Measurements from ENCODE around the gene SAFB.

SAFB gene

GRCh38 chr19:5628919-5629481 is 6.1 kb downstream of the SAFB start:
- DNase-seq: peak; percentile 79

GRCh38 chr19:5631567-5632240 is 8.8 kb downstream of the SAFB start:
- DNase-seq: no peak

GRCh38 chr19:5632241-5632612 is 9.3 kb downstream of the SAFB start:
- no peak for DNase-seq

GRCh38 chr19:5632657-5633056 is 9.8 kb downstream of the SAFB start:
- no peak for DNase-seq

GRCh38 chr19:5635427-5635826 is 12.5 kb downstream of the SAFB start:
- no peak for DNase-seq

- no peak for DNase-seq
These were observed 15.1 kb downstream of the SAFB start for GRCh38 chr19:5637971-5638370.

- no peak for DNase-seq
These were observed 18.3 kb downstream of the SAFB start for GRCh38 chr19:5641171-5641570.

- DNase-seq: no peak
These were observed 19.3 kb downstream of the SAFB start for GRCh38 chr19:5642204-5642603.

- DNase-seq: no peak
These were observed 20.2 kb downstream of the SAFB start for GRCh38 chr19:5643060-5643459.

- DNase-seq: no peak
These were observed 21.2 kb downstream of the SAFB start for GRCh38 chr19:5644037-5644436.

- no peak for DNase-seq
These were observed 22.5 kb downstream of the SAFB start for GRCh38 chr19:5645409-5645808.

GRCh38 chr19:5646703-5647102 is 23.8 kb downstream of the SAFB start:
- no peak for DNase-seq

- no peak for DNase-seq
These were observed 25.6 kb downstream of the SAFB start for GRCh38 chr19:5648464-5648863.

GRCh38 chr19:5651361-5651760 is 28.5 kb downstream of the SAFB start:
- DNase-seq: no peak

GRCh38 chr19:5652261-5652660 is 29.4 kb downstream of the SAFB start:
- no peak for DNase-seq

GRCh38 chr19:5654931-5655330 is 32.0 kb downstream of the SAFB start:
- no peak for DNase-seq

- DNase-seq: no peak
These were observed 32.5 kb downstream of the SAFB start for GRCh38 chr19:5655412-5655811.

- DNase-seq: no peak
These were observed 38.6 kb downstream of the SAFB start for GRCh38 chr19:5661483-5661882.

GRCh38 chr19:5663904-5664303 is 41.0 kb downstream of the SAFB start:
- no peak for DNase-seq

GRCh38 chr19:5664515-5664914 is 41.6 kb downstream of the SAFB start:
- no peak for DNase-seq

- DNase-seq: no peak
These were observed 43.1 kb downstream of the SAFB start for GRCh38 chr19:5665781-5666513.

- no peak for DNase-seq
These were observed 44.2 kb downstream of the SAFB start for GRCh38 chr19:5666921-5667610.

GRCh38 chr19:5667751-5668271 is 44.9 kb downstream of the SAFB start:
- DNase-seq: no peak

GRCh38 chr19:5669212-5669611 is 46.3 kb downstream of the SAFB start:
- DNase-seq: no peak
